Kidney epithelial cell (primary cell): ENCODE results near the gene GFRA4. TPM values are rescaled to one million over a fixed set of nuclear protein-coding genes. Genes with fewer than 3 reads are reported as not detected.

Experiments used
- DNase-seq: peaks from one replicate; pipeline ENCODE4 v3.0.0-alpha.2; 2010; ENCODE audit warnings: low read depth
- H3K27me3 ChIP-seq: 2 replicates; pipeline ENCODE4 v1.6.0; 2011; ENCODE audit warnings: low read length; ENCODE audit not compliant: control insufficient read depth, insufficient read depth
- H3K36me3 ChIP-seq: 2 replicates; pipeline ENCODE4 v1.5.1; 2011; ENCODE audit warnings: low read length; ENCODE audit not compliant: control insufficient read depth, insufficient read depth
- H3K4me3 ChIP-seq: 2 replicates; pipeline ENCODE4 v1.5.1; 2011; ENCODE audit warnings: low read depth, mild to moderate bottlenecking, control low read depth, low read length
- CTCF ChIP-seq: IDR thresholded peaks from 2 replicates; pipeline ENCODE4 v1.5.1; 2011; ENCODE audit warnings: mild to moderate bottlenecking, moderate library complexity, low read length, control low read depth, inconsistent platforms; ENCODE audit not compliant: insufficient read depth, poor library complexity, severe bottlenecking
- total RNA-seq: library from RNA; depleted of rRNA; stranded (reverse); fragments of >200 nt; gene quantifications from 2 replicates; pipeline ENCODE4 v1.2.3, GENCODE V29; 2015

Gene GFRA4
- total RNA-seq, 1 donor from 2014 or later = not detected

GRCh38 chr20:3645309-3646066 is 17.7 kb downstream of the GFRA4 start:
- TF ChIP-seq CTCF = no peak
- no peak for DNase-seq
- Histone ChIP-seq H3K27me3 (no peaks in the 10 kb centered on the region), H3K4me3 (no peak overlapping the region), H3K36me3 (no peaks in the 10 kb centered on the region)

- Histone ChIP-seq H3K36me3 (no peaks in the 10 kb centered on the region), H3K4me3 (no peak overlapping the region), H3K27me3 (no peaks in the 10 kb centered on the region)
- no peak for TF ChIP-seq CTCF
- no peak for DNase-seq
These were observed 22.9 kb downstream of the GFRA4 start for GRCh38 chr20:3640259-3640658.

GRCh38 chr20:3635346-3635745 is 27.9 kb downstream of the GFRA4 start:
- no peak for DNase-seq
- Histone ChIP-seq H3K36me3 (no peaks in the 10 kb centered on the region), H3K27me3 (no peaks in the 10 kb centered on the region), H3K4me3 (no peak overlapping the region)
- no peak for TF ChIP-seq CTCF

- TF ChIP-seq CTCF = no peak
- no peak for DNase-seq
- Histone ChIP-seq H3K36me3 (no peaks in the 10 kb centered on the region), H3K27me3 (no peaks in the 10 kb centered on the region), H3K4me3 (no peak overlapping the region)
These were observed 29.2 kb downstream of the GFRA4 start for GRCh38 chr20:3633913-3634478.

GRCh38 chr20:3632311-3633004 is 30.7 kb downstream of the GFRA4 start:
- TF ChIP-seq CTCF = no peak
- no peaks in the 10 kb centered on the region for H3K36me3 ChIP-seq
- H3K4me3 ChIP-seq = no peak overlapping the region
- no peaks in the 10 kb centered on the region for H3K27me3 ChIP-seq
- DNase-seq = no peak
